ENCODE data around the gene PPP1CC. TPM values are rescaled to one million over a fixed set of nuclear protein-coding genes. Genes with fewer than 3 reads are reported as not detected.
"Not testable (repeated sequence)": the region's sequence is repeated elsewhere in the genome, so short reads cannot be mapped to it uniquely, and the experiment has no call there.

Gene PPP1CC
- polyA plus RNA-seq, 4 donors, result 135 to 464 (median 299) TPM

DNA sequence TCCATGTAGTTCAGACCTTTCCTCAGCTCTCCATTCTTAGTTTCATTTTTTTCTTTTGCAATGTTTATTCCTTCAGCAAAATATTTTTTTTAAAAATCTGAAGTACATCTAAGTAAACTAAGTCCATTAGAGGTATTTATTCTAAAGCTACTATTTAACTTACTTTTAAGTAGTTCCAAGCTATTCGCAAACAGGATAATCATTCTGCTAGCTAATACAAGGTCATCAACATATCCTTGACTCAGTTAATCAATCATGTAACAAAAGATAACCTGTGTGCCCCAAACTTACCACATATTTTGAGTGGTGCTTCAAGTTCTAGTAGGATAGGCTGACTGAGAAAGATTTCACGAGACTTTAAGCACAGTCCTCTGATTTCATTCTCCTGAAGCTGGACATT, 11.2 kb downstream of the PPP1CC start:
- FAIRE-seq, result no peak
- Histone ChIP-seq H3K4me3 (ENCODE audit: low read depth in 1 of 3, low read length in 3 of 3) (no peak overlapping the region), H3K27ac (ENCODE audit: low read depth in 1 of 3, low read length in 2 of 3) (no peak overlapping the region), H3K27me3 (ENCODE audit: control insufficient read depth in 3 of 3, insufficient read depth in 3 of 3, low read length in 3 of 3) (no peaks in the 10 kb centered on the region), H3K9me3 (ENCODE audit: control insufficient read depth in 2 of 2, insufficient read depth in 1 of 2, low read depth in 1 of 2, low read length in 1 of 2) (no peaks in the 10 kb centered on the region), H3K4me1 (ENCODE audit: control insufficient read depth in 3 of 3, insufficient read depth in 2 of 3, low read depth in 1 of 3, low read length in 2 of 3) (peaks cover 2 to 22% (median 10%) of the 10 kb centered on the region in 3 donors), H3K36me3 (ENCODE audit: control insufficient read depth in 3 of 3, insufficient read depth in 2 of 3, low read depth in 1 of 3, low read length in 3 of 3) (peaks cover 13 to 41% (median 24%) of the 10 kb centered on the region in 3 donors)
- WGBS, 3 donors, result 76 to 87% (median 81%) methylated on average over 2 of the region's 2 CpGs
- DNase-seq, result no peak

DNA sequence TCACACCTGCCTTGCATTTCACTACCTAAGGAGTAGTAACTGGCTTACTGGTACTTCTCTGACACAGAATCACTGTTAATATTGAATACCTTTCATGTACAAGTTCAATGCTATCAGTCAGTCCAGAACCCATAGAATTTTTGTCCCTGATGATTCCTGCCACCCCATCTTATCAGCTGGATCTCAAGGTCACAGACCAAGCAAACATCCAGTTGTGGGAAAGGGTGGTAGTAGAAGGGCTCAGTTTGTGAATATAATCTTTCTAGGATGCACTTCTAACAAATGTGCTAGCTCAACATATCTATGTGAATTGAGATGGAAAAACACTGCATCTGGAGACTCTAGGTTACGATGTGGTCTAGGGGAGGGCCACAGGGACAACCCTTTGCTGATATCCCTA, 14.1 kb downstream of the PPP1CC start:
- peaks cover 13 to 37% (median 31%) of the 10 kb centered on the region in 3 donors for H3K36me3 ChIP-seq (ENCODE audit: control insufficient read depth in 3 of 3, insufficient read depth in 2 of 3, low read depth in 1 of 3, low read length in 3 of 3)
- no peaks in the 10 kb centered on the region for H3K27me3 ChIP-seq (ENCODE audit: control insufficient read depth in 3 of 3, insufficient read depth in 3 of 3, low read length in 3 of 3)
- no peak for FAIRE-seq
- peak overlapping the region in 1 of 3 donors; percentile 66 for H3K27ac ChIP-seq (ENCODE audit: low read depth in 1 of 3, low read length in 2 of 3)
- H3K9me3 ChIP-seq (ENCODE audit: control insufficient read depth in 2 of 2, insufficient read depth in 1 of 2, low read depth in 1 of 2, low read length in 1 of 2), result no peaks in the 10 kb centered on the region
- peaks cover 2 to 16% (median 7%) of the 10 kb centered on the region in 3 donors for H3K4me1 ChIP-seq (ENCODE audit: control insufficient read depth in 3 of 3, insufficient read depth in 2 of 3, low read depth in 1 of 3, low read length in 2 of 3)
- 93 to 100% (median 97%) methylated on average over 1 of the region's 1 CpG for WGBS, 3 donors
- DNase-seq, result no peak
- no peak overlapping the region for H3K4me3 ChIP-seq (ENCODE audit: low read depth in 1 of 3, low read length in 3 of 3)

DNA sequence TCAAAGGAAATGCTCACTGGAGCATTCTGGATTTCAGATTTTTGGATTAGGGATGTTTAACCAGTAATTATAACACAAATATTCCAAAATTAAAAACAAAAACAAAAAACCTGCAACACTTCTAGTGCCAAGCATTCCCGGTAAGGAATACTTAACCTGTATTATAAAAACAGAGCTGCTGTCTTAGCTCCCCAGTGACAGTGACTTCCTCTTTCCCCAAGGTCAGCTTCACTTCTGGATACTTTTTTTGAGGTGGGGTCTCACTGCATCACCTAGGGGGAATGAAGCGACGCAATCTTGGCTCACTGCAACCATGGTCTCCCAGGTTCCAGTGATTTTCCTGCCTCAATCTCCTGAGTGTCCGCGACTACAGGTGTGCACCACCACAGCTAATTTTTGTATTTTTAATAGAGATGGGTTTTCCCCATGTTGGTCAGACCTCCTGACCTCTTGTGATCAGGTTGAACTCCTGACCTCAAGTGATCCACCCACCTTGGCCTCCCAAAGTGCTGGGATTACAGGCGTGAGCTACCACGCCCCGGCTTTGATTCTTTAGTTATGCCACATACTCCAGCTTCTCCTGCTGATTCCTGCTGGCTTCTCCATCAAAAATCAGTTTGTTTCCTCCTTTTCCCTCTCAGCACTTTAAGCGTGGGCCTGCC, 15.9 kb downstream of the PPP1CC start:
- Histone ChIP-seq H3K27ac (ENCODE audit: low read depth in 1 of 3, low read length in 2 of 3) (peak overlapping the region in 1 of 3 donors; percentile 54), H3K4me3 (ENCODE audit: low read depth in 1 of 3, low read length in 3 of 3) (no peak overlapping the region), H3K4me1 (ENCODE audit: control insufficient read depth in 3 of 3, insufficient read depth in 2 of 3, low read depth in 1 of 3, low read length in 2 of 3) (peaks cover 0 to 3% (median 0%) of the 10 kb centered on the region in 3 donors), H3K27me3 (ENCODE audit: control insufficient read depth in 3 of 3, insufficient read depth in 3 of 3, low read length in 3 of 3) (no peaks in the 10 kb centered on the region), H3K36me3 (ENCODE audit: control insufficient read depth in 3 of 3, insufficient read depth in 2 of 3, low read depth in 1 of 3, low read length in 3 of 3) (peaks cover 17 to 38% (median 36%) of the 10 kb centered on the region in 3 donors), H3K9me3 (ENCODE audit: control insufficient read depth in 2 of 2, insufficient read depth in 1 of 2, low read depth in 1 of 2, low read length in 1 of 2) (no peaks in the 10 kb centered on the region)
- FAIRE-seq (no peak), DNase-seq (no peak)
- 83 to 87% (median 83%) methylated on average over 9 of the region's 9 CpGs for WGBS, 3 donors

DNA sequence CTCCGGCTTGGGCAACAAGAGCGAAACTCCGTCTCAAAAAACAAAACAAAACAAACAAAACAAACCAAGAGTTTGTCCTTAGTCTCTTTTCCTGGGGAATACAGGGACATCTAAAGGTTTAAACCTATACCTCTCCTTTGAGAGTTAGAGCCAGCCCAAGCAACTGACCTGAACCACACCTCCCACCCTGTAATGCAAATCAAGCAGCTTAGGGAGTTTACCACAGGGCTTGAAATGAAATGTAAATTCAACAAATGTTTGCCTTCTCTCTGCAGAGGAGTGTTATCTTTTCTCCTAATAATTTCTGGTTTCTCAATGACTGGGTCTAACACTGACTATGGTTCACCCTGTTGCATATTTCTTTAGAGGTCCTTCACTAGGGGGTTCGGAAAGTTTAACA, 16.7 kb downstream of the PPP1CC start:
- FAIRE-seq, result no peak
- H3K36me3 ChIP-seq (ENCODE audit: control insufficient read depth in 3 of 3, insufficient read depth in 2 of 3, low read depth in 1 of 3, low read length in 3 of 3), result peaks cover 17 to 39% (median 38%) of the 10 kb centered on the region in 3 donors

DNA sequence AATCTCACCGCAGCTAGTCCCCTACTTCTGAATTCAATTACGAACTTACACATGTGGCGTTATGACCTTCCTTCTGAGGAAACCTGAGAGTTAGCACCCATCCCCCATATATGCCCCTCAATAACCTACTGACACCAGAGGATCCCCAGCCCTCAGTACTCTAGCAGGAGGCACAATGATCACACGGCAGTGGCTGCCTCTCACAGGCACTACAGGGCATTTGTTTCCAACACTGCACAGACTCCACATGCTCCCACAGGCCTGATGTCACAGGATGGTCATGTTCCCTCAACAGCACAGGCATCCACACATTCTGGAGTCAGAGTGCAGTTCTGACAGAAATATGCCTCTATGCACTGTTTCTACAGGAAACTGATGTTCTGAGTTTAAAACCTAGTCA, 17.4 kb downstream of the PPP1CC start:
- peaks cover 17 to 43% (median 38%) of the 10 kb centered on the region in 3 donors for H3K36me3 ChIP-seq (ENCODE audit: control insufficient read depth in 3 of 3, insufficient read depth in 2 of 3, low read depth in 1 of 3, low read length in 3 of 3)
- no peaks in the 10 kb centered on the region for H3K9me3 ChIP-seq (ENCODE audit: control insufficient read depth in 2 of 2, insufficient read depth in 1 of 2, low read depth in 1 of 2, low read length in 1 of 2)
- 82 to 89% (median 86%) methylated on average over 4 of the region's 4 CpGs for WGBS, 3 donors
- H3K4me1 ChIP-seq (ENCODE audit: control insufficient read depth in 3 of 3, insufficient read depth in 2 of 3, low read depth in 1 of 3, low read length in 2 of 3), result peaks cover 0 to 3% (median 0%) of the 10 kb centered on the region in 3 donors
- no peak overlapping the region for H3K4me3 ChIP-seq (ENCODE audit: low read depth in 1 of 3, low read length in 3 of 3)
- no peak for FAIRE-seq
- H3K27ac ChIP-seq (ENCODE audit: low read depth in 1 of 3, low read length in 2 of 3), result no peak overlapping the region
- H3K27me3 ChIP-seq (ENCODE audit: control insufficient read depth in 3 of 3, insufficient read depth in 3 of 3, low read length in 3 of 3), result no peaks in the 10 kb centered on the region
- DNase-seq, result no peak

More for the DNA sequence above, 16.7 kb downstream of the PPP1CC start:
- peaks cover 0 to 3% (median 0%) of the 10 kb centered on the region in 3 donors for H3K4me1 ChIP-seq (ENCODE audit: control insufficient read depth in 3 of 3, insufficient read depth in 2 of 3, low read depth in 1 of 3, low read length in 2 of 3)
- DNase-seq, result no peak
- WGBS, 3 donors, result 96 to 97% (median 96%) methylated on average over 4 of the region's 4 CpGs
- no peak overlapping the region for H3K27ac ChIP-seq (ENCODE audit: low read depth in 1 of 3, low read length in 2 of 3)
- no peak overlapping the region for H3K4me3 ChIP-seq (ENCODE audit: low read depth in 1 of 3, low read length in 3 of 3)
- no peaks in the 10 kb centered on the region for H3K9me3 ChIP-seq (ENCODE audit: control insufficient read depth in 2 of 2, insufficient read depth in 1 of 2, low read depth in 1 of 2, low read length in 1 of 2)
- no peaks in the 10 kb centered on the region for H3K27me3 ChIP-seq (ENCODE audit: control insufficient read depth in 3 of 3, insufficient read depth in 3 of 3, low read length in 3 of 3)

DNA sequence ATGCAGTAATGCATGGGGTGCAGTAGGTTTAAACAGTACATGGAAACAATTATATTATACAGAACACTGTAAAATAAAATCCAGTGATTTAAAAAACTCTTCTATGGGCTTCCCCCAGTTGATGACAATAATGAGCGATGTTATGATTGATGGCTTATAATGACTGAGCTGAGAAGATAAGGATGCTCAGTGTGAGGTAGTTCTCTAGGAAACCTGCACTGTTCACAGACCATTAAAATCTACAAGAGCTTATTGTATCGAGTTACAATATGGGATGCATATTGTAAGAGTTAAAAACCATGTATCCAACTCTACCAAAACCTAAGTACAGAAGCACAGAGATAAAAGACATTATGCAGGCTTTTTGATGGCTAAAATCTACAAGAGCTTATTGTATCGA, 19.8 kb downstream of the PPP1CC start:
- H3K27ac ChIP-seq (ENCODE audit: low read depth in 1 of 3, low read length in 2 of 3); H3K27me3 ChIP-seq (ENCODE audit: control insufficient read depth in 3 of 3, insufficient read depth in 3 of 3, low read length in 3 of 3); H3K4me1 ChIP-seq (ENCODE audit: control insufficient read depth in 3 of 3, insufficient read depth in 2 of 3, low read depth in 1 of 3, low read length in 2 of 3); FAIRE-seq; H3K9me3 ChIP-seq (ENCODE audit: control insufficient read depth in 2 of 2, insufficient read depth in 1 of 2, low read depth in 1 of 2, low read length in 1 of 2); H3K4me3 ChIP-seq (ENCODE audit: low read depth in 1 of 3, low read length in 3 of 3); DNase-seq: not testable (repeated sequence)
- peaks cover 16 to 45% (median 30%) of the 10 kb centered on the region in 3 donors for H3K36me3 ChIP-seq (ENCODE audit: control insufficient read depth in 3 of 3, insufficient read depth in 2 of 3, low read depth in 1 of 3, low read length in 3 of 3)
- 87 to 92% (median 92%) methylated on average over 3 of the region's 3 CpGs for whole genome bisulfite sequencing, 3 donors

DNA sequence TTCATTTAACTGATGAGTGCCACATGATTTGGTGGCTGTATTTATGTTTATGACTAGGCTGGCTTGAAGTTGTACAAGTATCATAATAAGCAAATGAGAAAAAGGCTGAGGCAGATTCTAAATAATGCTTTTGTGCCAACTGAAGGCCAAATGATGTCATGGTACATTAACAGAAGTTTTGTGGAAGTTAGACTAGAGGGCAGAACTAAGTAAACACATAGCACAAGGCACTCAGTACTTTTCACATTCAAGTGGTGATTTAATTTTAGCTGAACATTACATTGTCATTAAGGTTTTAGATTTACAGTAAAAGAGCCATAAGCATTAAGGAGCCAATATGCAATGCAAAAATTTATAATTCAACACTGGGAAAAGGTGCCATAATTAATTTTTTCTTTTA, 21.1 kb downstream of the PPP1CC start:
- DNase-seq, result no peak
- FAIRE-seq, result no peak
- H3K27me3 ChIP-seq (ENCODE audit: control insufficient read depth in 3 of 3, insufficient read depth in 3 of 3, low read length in 3 of 3), result no peaks in the 10 kb centered on the region
- H3K27ac ChIP-seq (ENCODE audit: low read depth in 1 of 3, low read length in 2 of 3), result no peak overlapping the region
- H3K4me3 ChIP-seq (ENCODE audit: low read depth in 1 of 3, low read length in 3 of 3), result no peak overlapping the region
- no peaks in the 10 kb centered on the region for H3K9me3 ChIP-seq (ENCODE audit: control insufficient read depth in 2 of 2, insufficient read depth in 1 of 2, low read depth in 1 of 2, low read length in 1 of 2)
- no peaks in the 10 kb centered on the region for H3K4me1 ChIP-seq (ENCODE audit: control insufficient read depth in 3 of 3, insufficient read depth in 2 of 3, low read depth in 1 of 3, low read length in 2 of 3)
- H3K36me3 ChIP-seq (ENCODE audit: control insufficient read depth in 3 of 3, insufficient read depth in 2 of 3, low read depth in 1 of 3, low read length in 3 of 3), result peaks cover 12 to 49% (median 26%) of the 10 kb centered on the region in 3 donors

DNA sequence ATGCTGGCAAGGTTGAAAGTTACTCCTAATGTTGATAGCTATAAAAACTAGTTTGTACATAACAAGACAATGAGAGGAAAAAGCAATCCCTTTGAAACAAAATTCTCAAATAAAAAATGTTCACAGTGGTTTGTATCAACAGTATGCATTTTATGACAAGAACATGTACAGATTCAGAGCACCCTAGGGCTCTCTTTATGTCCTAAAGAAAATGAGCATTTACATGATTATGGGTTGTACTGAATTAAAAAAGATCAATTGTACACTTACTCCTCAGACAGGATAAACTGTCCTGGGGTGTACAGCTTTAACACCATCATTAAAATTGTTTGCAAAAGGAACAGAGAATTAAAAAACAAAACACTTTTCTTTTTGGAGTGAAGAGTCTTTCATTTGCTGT, 22.2 kb downstream of the PPP1CC start:
- Histone ChIP-seq H3K4me3 (ENCODE audit: low read depth in 1 of 3, low read length in 3 of 3) (no peak overlapping the region), H3K4me1 (ENCODE audit: control insufficient read depth in 3 of 3, insufficient read depth in 2 of 3, low read depth in 1 of 3, low read length in 2 of 3) (no peaks in the 10 kb centered on the region), H3K36me3 (ENCODE audit: control insufficient read depth in 3 of 3, insufficient read depth in 2 of 3, low read depth in 1 of 3, low read length in 3 of 3) (peaks cover 11 to 49% (median 26%) of the 10 kb centered on the region in 3 donors), H3K27me3 (ENCODE audit: control insufficient read depth in 3 of 3, insufficient read depth in 3 of 3, low read length in 3 of 3) (no peaks in the 10 kb centered on the region), H3K27ac (ENCODE audit: low read depth in 1 of 3, low read length in 2 of 3) (no peak overlapping the region), H3K9me3 (ENCODE audit: control insufficient read depth in 2 of 2, insufficient read depth in 1 of 2, low read depth in 1 of 2, low read length in 1 of 2) (no peaks in the 10 kb centered on the region)
- no peak for FAIRE-seq
- no peak for DNase-seq

Measured in small intestine (tissue), 7 donors.